GM21737 (cell line): Measurements from ENCODE around the gene SOAT2.

Experiments used
- ATAC-seq: cut with Tn5 transposase; IDR thresholded peaks from one replicate; pipeline ENCODE4 v1.9.1; 2021; ENCODE audit warnings: mild to moderate bottlenecking, moderate library complexity; ENCODE audit not compliant: unreplicated experiment

Gene SOAT2

GRCh38 chr12:53064613-53065436 is 38.5 kb upstream of the SOAT2 start:
- ATAC-seq = no peak

DNA sequence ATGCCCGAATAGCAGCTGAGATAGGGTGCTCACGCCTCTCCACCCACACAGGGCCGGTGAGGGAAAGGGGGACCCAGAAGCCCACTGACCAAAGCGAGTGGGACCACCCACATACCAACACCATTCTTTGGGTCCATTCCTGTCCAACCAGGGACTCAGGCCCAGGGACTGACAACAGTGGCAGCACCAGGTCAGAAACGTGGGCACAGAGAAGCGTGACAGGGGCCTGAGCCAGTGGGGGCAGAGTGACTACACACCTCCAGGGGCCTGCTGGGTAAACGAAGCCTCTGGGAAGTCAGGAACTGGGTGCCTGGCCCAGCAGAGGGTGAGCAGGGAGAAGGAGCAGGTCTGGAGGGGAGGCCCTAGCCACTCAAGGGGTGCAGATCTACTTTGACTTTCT is 37.8 kb upstream of the SOAT2 start:
- no peak for ATAC-seq

GRCh38 chr12:53065975-53066931 is 37.0 kb upstream of the SOAT2 start:
- ATAC-seq = no peak

DNA sequence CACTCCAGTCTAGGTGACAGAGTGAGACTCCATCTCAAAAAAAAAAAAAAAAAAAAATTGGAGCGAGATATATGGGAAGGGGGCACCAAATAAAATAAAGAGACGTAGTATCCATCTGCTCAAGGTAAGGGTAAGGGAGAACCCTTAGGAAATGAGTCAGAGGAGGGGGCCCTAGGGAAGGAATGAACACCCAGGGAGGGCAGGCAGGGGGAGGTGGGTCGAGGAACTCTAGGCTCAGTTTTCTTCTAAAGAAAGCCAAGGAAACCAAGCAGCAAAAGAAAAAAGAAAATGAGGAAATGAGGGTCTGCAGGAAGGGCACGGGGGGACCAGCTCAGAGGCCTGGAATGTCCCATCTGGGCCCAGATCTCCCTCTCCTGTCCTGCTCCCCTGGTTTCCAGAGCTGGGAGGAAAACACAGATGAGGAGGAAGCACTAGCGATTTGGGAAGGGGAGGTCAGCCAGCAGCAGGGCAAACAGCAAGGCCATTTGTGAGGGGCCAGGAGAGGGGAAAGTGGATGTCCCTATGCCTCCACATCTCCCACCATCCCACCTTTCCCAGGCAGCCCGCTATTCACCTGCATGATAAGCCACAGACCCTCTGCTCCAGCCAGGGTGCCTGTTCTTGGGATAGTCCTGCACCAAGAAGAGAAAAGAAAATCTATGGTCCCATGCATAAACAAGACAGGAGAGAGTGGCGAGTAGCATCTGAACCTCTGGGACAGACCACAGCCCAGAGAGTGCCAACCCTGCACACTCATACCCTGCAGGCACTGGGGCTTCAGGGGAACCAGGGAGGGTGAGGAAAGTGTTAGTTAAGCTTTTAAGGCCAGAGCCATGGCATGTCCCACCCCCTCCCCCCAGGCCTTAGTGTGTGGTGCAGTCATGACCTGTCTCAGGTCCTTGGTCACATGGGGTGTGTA is 36.0 kb upstream of the SOAT2 start:
- no peak for ATAC-seq

DNA sequence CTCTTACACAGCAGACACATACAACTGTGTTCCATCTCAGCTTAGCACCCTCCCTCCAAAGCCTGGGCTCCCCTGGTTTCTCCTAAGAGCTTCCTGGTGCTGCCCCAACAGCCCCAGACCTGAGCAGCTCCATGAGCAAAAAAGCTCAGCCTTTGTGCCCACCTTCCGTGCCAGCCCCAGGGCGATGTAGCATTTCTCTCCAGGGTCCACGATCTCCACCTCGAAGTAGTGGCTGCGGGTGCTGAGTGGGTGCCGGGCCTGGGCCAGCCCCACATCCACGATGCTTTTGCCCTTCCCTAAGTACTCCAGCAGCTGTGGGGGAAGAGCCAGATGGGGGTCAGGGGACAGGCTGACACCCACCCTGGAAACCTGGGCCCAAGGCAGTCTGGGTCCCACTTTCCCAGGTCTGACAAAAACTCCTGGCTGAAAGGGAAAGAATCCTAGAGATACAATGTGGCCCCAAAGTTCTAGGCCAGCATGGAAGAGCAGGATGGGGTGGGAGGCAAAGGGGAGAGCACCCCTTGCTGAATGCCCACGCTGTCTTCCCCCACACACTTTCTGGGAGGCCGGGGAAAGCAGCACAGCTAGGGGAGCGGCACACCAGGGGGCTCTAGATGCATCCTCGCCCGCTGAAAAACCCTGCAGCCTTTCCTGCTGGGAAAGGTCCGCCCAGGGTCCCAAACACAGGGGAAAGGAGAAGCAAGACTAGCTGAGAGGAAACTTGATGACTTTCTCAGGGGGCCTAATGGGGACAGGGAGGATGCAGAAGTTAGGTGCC is 35.1 kb upstream of the SOAT2 start:
- no peak for ATAC-seq

GRCh38 chr12:53068811-53069585 is 34.3 kb upstream of the SOAT2 start:
- ATAC-seq = no peak

DNA sequence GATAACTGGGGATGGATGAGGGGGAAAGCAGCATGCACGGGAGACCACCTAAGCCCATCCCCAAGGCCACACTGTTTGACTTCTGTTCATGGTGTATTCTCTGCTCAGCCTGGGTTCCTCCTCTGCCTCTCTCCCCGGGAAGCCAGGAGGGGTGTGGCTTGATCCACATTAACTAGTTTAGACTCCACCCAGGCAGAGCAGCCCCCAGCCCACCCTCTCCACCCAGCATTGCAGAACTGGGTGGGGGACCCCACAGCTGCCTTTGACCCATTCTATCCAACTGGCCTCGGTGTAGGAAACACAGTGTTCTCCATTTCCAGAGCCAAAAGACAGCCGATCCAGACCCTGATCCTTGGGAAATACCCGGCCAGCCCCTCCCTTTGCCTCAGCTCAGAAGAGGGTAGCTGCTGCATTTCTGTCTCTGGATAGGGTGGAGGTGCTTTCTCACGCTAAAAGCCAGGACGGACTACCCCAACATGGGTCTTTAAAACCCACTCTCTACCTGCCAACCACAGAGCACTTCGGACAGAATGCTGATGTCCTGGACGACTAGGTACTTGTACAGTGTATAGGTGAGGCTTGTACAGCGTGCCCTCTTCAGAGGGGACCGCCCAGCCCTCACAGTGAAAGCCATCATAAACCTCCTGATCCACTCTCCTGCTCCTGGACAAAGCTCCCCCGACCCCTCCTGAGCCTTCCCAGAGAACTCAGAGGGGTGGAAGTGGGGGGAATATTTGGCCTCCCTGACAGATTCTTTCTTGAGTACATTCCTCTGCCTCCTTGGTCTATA is 33.5 kb upstream of the SOAT2 start:
- ATAC-seq = no peak

- no peak for ATAC-seq
Measured at GRCh38 chr12:53070877-53071492, 32.3 kb upstream of the SOAT2 start.

DNA sequence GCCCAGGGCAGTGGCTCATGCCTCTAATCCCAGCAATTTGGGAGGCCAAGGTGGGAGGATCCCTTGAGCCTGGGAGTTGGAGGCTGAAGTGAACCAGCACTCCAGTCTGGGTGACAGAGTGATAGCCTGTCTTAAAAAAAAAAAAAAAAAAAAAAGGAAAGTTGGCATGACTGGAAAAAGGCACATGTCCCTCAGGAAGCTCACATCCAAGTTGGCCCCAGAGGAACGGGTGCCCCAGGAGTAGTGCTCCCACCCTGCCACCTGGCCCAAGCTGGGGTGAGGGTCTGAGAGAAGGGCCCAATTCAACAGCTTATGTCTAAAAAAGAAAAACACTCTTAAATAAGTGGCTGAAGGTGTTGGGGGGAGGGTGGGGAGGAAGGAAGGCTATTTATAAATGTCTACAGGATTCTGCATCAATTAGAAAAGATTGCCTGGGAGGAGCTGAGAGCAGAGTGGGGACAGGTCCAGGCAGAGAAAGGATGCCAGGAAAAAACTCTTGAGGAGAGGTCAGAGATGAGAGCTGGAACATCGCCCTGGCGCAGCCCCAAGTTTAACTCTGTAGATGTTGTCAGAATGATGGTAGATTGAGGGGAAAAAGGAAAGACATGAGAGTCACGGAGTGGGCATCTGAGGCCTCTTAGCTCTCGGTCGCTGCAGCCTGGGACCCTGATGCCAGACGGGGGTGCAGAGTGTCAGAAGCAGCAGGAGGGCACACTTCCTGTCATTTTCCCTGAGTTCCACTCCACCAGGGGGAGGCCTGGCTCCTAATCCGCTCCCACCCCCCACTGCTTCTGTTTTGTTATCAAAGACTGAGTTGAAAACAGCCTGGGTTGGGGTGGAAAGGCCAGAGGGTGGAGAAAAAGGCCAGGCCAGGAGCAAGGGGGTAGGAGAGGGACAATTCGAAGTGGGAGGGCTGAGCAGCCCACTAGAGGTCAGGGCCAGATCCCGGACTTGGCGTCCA is 31.4 kb upstream of the SOAT2 start:
- ATAC-seq = no peak

- no peak for ATAC-seq
Measured at GRCh38 chr12:53073881-53074280, 29.4 kb upstream of the SOAT2 start.

GRCh38 chr12:53074283-53074998 is 28.8 kb upstream of the SOAT2 start:
- no peak for ATAC-seq

- no peak for ATAC-seq
Measured at GRCh38 chr12:53074999-53075370, 28.3 kb upstream of the SOAT2 start.

GRCh38 chr12:53076461-53076860 is 26.8 kb upstream of the SOAT2 start:
- ATAC-seq = no peak

DNA sequence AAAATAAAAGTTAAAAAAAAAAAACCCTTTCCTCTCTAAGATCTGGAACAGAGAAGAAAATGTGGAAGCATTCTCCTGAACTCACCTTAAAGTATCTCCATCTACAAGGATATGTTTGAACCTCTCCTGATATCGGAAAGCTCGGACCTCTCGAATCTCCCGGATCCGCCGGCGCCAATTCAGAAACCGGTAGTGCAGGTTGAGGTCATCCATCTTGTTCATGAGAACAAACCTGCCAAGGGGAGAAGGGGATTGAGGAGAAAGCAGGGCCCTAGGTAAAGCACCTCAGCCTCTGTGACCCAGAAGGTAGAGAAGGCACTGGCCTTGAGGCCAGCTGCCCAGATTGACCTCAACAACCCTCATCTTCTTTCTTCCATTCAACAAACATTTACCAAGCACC is 26.3 kb upstream of the SOAT2 start:
- no peak for ATAC-seq

DNA sequence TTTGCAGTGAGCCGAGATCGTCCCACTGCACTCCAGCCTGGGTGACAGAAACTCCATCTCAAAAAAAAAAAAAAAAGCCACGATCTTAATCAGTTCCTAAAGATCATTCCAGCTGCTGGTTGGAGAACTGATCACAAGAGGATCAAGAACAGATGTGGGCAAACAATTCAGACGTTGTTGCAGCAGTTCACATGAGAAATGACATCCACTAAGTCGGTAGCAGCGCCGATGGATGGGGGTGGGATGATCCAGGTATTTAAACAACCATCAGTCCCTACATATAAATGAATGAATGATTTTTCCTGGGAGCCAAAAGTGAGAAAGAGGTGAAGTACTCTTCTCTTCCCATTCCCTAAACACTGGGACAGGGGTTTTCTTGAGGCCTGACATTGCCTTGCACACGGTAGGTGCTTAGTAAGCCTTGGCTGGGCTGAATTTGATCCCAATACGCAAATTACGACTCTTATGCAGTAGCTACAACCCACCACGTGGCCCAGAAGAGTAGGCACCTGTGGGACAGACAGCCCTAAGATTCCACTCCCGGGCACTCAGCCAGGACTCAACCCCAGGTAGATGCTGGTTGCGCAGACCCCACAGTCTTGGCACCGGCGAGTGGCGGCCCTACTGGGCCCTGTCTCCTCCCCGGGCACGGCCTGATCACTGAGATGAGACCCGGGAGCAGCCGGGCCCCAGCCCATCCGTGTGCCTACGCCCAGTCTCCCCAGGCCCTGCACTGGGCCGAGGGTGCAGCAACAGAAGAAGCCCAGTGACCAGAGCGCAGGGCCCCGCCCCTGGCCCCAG is 24.7 kb upstream of the SOAT2 start:
- ATAC-seq = no peak
